GM18507 (cell line): Measurements from ENCODE around the gene TRMT1L.

Experiments
- DNase-seq: peaks from one replicate; pipeline ENCODE4 v3.0.0; 2011; ENCODE audit warnings: low read depth; ENCODE audit not compliant: insufficient read length; ENCODE audit errors: extremely low spot score
- FAIRE-seq: peaks from 2 replicates; lab custom pipeline; 2011; peaks lifted over from hg19 to GRCh38; lab: Jason Lieb, UNC

Gene TRMT1L

GRCh38 chr1:185137896-185138545 lies 18.7 kb downstream of the TRMT1L start:
- DNase-seq: no peak
- no peak for FAIRE-seq

- no peak for FAIRE-seq
- DNase-seq: no peak
Measured at GRCh38 chr1:185132534-185132933, 24.2 kb downstream of the TRMT1L start.

- FAIRE-seq: no peak
- DNase-seq: no peak
Measured at GRCh38 chr1:185129708-185130107, 27.0 kb downstream of the TRMT1L start.

- DNase-seq (no peak), FAIRE-seq (no peak)
Measured at GRCh38 chr1:185112356-185112755, 44.4 kb downstream of the TRMT1L start.

GRCh38 chr1:185111873-185112272 lies 44.9 kb downstream of the TRMT1L start:
- FAIRE-seq: no peak
- no peak for DNase-seq

GRCh38 chr1:185110145-185110544 lies 46.6 kb downstream of the TRMT1L start:
- FAIRE-seq: no peak

GRCh38 chr1:185108321-185108720 lies 48.4 kb downstream of the TRMT1L start:
- DNase-seq (no peak), FAIRE-seq (no peak)

More at GRCh38 chr1:185110145-185110544, 46.6 kb downstream of the TRMT1L start:
- no peak for DNase-seq

- FAIRE-seq (no peak), DNase-seq (no peak)
Measured at GRCh38 chr1:185105121-185105520, 51.6 kb downstream of the TRMT1L start.

GRCh38 chr1:185104083-185104482 lies 52.7 kb downstream of the TRMT1L start:
- FAIRE-seq (no peak), DNase-seq (no peak)

- no peak for FAIRE-seq
Measured at GRCh38 chr1:185096531-185096930, 60.2 kb downstream of the TRMT1L start.

GRCh38 chr1:185094761-185095160 lies 62.0 kb downstream of the TRMT1L start:
- no peak for DNase-seq
- FAIRE-seq: no peak

More at GRCh38 chr1:185096531-185096930, 60.2 kb downstream of the TRMT1L start:
- no peak for DNase-seq

GRCh38 chr1:185091480-185091879 lies 65.3 kb downstream of the TRMT1L start:
- DNase-seq: no peak
- no peak for FAIRE-seq

GRCh38 chr1:185087746-185088145 lies 69.0 kb downstream of the TRMT1L start:
- DNase-seq (no peak), FAIRE-seq (no peak)

- DNase-seq: no peak
- no peak for FAIRE-seq
Measured at GRCh38 chr1:185087101-185087500, 69.7 kb downstream of the TRMT1L start.

- FAIRE-seq (no peak), DNase-seq (no peak)
Measured at GRCh38 chr1:185083818-185084217, 72.9 kb downstream of the TRMT1L start.

GRCh38 chr1:185080422-185080821 lies 76.3 kb downstream of the TRMT1L start:
- DNase-seq: no peak
- no peak for FAIRE-seq

- no peak for FAIRE-seq
- DNase-seq: no peak
Measured at GRCh38 chr1:185077374-185077773, 79.4 kb downstream of the TRMT1L start.

- FAIRE-seq (no peak), DNase-seq (no peak)
Measured at GRCh38 chr1:185075476-185075875, 81.3 kb downstream of the TRMT1L start.

GRCh38 chr1:185074307-185074706 lies 82.4 kb downstream of the TRMT1L start:
- no peak for DNase-seq
- no peak for FAIRE-seq

- DNase-seq (no peak), FAIRE-seq (no peak)
Measured at GRCh38 chr1:185073725-185074124, 83.0 kb downstream of the TRMT1L start.

- no peak for FAIRE-seq
Measured at GRCh38 chr1:185070051-185070450, 86.7 kb downstream of the TRMT1L start.

More at GRCh38 chr1:185070051-185070450, 86.7 kb downstream of the TRMT1L start:
- no peak for DNase-seq
